ENCODE measurements around the gene MYBPH. TPM values are rescaled to one million over a fixed set of nuclear protein-coding genes. Genes with fewer than 3 reads are reported as not detected.

The MYBPH gene
- total RNA-seq, 1 experiment from 2014 or later: 13.7 TPM

DNA sequence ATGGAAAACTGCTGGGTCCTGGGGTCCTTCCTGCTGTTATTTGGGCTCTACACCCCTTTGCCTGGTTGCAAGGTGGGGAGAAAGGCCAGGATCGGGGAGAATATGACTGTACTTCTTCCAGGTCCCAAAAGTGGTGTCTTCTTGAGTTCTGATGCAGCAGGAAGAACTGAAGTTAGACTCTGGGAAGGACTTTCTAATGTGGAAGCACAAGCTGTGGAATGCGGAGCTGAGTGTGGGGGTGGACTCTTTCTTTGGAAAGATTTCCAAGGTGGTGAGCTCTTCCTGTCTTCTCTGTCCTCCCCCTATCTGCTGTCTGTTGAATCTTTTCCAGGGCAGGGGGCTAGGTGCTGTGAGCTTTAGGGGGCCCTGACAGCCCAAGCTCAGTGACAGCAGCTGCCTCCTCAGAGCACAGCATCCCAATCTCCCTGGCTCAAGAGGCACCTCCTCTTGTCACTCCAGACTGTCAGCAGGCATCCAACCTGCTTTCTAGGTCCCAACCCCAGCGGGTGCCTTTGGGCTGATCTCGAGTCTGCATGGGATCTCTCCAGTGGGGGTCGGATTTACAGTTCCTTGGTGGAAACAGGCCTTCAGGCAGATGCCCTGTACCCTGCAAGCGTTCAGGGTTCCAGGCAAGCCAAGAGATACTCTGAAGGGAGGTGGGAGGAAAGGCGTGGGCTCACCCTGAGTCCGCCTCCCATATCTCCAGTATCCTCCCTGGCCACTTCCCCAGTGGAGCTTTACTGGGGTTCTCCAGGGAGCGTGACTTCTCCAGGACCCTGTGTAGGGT, 24.9 kb downstream of the MYBPH start:
- DNase-seq (ENCODE audit: low read depth): no peak

DNA sequence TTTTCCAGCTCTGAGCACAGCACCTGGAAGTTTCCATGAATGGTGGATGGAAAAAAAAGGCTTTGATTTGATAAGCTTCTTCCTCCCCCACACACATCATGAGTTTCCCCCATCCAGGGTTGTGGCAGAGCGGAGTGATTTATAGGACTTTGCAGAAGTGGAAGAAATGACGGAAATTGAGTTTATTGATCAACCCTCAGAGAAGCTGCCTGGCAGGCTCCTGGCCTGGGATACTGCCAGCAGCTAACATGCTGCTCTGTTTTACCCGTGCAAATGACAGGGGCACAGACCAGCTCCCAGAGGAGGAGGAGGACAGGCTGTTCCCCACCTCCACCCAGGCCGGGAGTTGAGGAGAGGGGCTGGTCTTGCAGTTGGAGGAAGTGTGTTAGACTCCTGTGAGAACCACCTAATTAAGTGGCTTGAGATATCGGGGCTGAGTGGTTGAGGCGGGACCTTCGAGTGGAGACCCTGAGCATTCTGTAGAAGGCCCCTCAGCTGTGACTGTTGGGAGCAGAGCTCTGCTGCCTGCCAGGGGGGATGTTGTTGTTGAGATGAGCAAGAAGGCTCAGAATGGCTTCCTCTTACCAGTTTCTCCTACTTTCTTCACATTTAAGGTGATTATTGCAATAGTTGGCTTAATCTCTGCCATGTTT, 26.3 kb downstream of the MYBPH start:
- no peak for DNase-seq (ENCODE audit: low read depth)

DNA sequence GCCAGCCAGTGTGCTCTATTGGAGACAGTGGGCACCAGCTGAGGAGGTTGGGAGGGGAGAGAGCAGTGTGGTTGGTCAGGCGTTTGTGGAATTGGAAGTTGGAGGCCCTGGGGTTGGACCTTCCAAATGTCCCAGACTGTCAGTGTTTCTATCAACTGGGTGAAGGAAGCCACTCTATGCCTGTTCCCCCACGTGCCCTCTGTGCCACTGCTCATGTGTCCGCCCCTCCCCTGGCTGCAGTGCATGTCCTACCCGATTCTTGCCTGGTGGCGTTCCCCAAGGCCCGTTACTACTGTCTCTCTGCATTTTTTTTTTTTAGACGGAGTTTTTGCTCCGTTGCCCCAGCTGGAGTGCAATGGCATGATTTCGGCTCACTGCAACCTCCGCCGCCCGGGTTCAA, 27.0 kb downstream of the MYBPH start:
- no peak for DNase-seq (ENCODE audit: low read depth)

DNA sequence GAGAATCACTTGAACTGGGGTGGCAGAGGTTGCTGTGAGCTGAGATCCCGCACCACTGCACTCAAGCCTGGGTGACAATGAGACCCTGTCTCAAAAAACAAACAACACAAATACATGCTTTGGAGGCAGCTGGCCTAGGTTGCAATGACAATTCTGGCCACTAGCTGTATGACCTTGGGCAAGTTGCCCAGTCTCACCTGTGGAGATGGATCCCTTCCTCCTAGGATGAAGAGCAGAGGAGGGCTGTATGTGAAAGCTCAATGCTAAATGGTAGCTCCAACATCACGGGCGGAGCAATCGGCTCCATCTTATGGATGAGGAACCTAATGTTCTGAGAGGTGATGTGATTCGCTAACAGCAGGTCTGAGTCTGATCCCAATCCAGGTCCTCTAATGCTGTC, 27.5 kb downstream of the MYBPH start:
- DNase-seq (ENCODE audit: low read depth): no peak

DNA sequence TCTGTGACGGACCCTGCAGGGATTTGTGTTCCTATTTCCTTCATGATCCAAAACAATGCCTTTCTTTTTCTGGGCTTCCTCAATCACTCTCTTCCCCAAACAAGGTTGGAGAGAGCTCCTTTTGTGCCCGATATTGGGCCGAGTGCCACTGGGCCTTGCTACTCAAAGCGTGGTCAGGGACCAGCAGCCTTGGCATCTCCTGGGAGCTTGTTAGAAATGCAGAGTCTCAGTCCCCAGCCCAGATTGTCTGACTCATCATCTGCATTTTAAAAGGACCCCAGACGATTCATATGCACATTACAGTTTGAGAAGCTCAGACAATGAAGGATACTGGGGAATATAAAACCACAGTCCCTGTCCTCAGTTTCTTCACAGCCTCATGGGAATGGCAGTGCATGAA, 28.2 kb downstream of the MYBPH start:
- no peak for DNase-seq (ENCODE audit: low read depth)

DNA sequence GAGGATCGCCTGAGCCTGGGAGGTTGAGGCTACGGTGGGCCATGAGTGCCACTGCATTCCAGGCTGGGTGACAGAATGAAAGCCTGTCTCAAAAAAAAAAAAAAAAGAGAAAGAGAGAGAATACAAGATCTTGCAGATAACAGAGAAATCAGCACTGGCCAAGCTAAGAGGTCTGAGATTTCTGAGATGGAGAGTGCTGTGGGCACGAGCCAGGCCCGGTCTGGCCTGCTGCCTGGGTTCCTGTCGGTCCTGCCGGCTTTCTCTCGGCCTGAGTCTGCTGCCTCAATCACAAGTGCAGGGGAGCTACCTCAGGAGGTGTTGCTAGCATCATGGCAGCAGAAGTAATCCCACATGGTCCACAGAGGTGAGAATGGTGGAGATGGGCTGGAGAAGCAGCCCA, 29.1 kb downstream of the MYBPH start:
- no peak for DNase-seq (ENCODE audit: low read depth)

DNA sequence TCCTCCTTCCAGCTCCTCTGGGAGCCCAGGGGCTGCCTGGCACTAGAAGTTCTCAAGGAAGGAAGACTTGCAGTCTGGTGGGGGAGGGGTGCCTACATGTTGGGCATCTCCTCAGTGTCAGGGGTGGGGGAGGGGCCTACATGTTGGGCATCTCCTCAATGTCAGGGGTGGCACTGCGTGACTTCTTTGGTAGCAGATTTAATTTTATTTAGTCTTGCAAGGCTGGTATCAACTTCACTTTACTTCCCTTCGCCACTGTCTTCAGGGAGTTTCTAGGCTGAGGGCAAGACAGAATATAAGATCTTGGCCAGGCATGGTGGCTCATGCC, 29.6 kb downstream of the MYBPH start:
- no peak for DNase-seq (ENCODE audit: low read depth)

DNA sequence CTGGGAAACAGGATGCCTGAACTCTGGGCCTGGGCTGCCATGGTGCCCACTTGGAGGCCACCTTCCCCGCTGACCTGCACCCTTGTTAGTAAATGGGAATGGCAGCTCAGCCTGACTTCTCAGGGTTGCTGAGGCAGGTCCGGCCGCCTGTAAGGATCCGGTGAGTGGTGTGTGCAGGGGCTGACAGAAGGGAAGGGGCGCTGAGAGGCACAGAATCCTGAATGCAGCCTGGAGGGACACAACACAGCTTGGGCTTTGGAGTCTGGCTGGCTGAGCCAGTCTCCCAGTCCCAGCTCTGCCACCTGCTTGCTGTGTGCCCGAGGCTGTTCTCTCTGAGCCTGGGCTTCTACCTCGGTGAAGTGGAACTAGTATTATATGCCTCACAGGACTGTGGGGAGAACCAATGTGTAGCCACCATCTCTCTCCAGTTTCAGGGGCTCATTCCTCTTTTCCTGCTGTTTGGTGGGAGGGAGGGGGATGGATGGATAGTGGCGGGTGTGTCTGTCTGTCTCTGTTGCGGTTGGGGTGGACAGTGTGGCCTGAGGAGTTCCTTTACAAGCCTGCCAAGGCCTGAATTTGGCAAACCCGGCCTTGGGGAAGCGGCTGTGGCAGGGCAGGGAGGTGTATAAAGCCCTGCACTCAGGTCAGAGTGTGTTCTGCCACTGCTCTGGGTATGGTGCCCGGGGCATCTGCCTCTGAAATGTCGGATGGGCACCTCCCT, 30.1 kb downstream of the MYBPH start:
- DNase-seq (ENCODE audit: low read depth): no peak

DNA sequence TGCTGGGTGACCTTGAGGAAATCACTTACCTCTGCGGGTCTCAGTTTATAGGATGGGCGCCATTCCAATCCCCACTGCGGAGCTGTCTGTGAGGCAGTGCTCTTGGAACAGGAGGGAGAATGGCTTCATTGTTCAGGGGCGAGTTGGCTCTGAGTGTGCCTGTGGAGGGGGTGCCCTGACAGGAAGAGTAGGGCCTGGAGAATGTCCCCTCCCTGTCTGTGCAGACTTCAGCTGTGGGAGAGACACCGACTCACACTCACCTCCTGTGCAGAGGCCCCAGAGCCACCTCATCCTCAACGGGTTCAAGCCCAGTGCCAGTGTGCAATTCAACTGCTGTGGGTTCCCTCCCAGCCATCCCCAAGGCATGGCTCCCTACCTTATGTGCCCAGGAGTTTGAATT, 31.0 kb downstream of the MYBPH start:
- DNase-seq (ENCODE audit: low read depth): no peak

DNA sequence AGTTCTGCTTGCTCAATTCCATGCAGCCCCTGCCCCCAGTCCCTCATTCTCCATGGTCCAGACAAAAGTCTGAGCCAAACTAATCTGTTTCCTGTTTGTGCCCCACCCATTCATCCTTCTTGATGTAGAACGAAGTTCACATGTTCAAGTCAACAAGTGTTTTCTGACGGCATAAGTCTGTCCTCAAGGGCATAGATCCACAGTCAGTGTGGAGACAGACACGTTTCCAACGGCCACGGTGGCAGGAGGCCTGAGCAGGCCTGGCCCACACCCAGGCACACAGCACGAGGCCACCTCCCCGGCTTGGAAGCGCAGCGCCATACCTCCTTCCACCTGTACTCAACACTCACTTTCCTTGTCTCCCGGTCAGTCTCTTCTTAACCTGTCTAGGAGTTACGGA, 32.0 kb downstream of the MYBPH start:
- no peak for DNase-seq (ENCODE audit: low read depth)

DNA sequence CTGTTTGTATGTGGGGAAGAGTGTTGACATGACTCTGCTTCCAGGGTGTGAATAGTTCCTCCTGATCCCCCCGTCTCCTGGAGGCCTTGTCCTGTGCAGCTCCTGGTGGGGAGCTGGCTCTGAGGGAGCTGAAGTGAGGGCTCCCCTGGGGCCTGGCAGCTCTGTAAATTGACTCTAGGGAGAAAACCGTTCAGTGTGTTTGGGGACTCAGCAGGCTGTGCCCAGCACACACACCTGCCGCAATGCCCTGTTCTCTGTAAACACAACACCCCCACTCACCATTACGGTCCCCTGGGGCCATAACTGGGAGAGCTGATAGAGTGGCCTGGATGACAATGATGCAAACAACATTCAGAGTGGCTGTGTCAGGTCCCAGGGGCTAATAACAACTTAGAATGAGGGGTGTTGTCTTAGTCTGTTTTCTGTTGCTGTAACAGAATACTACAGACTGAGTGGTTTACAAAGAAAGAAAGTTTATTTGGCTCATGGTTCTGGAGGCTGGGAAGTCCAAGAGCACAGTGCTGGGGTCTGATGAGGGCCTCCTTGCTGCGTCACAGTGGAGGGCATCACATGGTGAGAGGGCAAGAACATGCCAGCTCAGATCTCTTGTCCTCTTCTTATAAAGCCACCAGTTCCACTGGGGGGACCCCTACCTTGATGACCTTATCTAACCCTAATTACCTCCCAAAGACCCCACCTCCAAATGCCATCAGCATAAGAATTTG, 32.8 kb downstream of the MYBPH start:
- DNase-seq (ENCODE audit: low read depth): no peak

DNA sequence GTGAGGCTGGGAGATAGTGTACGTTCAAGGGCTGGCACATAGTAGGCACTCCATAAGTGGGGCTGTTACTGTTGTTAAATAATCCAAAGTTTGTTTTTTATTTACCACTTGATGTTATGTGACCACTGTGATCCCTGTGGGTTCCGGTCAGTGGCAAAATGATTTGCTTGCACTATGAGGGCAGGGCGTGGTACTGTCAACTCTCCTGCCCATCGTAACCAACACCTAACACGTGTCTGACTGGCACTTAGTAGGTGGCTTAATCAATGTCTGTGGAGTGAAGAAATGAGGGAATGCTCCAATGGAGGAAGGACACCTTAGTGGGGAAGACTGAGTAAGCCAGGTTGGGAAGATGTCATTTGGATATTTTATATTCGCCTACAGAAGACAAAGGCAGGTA, 33.5 kb downstream of the MYBPH start:
- no peak for DNase-seq (ENCODE audit: low read depth)

DNA sequence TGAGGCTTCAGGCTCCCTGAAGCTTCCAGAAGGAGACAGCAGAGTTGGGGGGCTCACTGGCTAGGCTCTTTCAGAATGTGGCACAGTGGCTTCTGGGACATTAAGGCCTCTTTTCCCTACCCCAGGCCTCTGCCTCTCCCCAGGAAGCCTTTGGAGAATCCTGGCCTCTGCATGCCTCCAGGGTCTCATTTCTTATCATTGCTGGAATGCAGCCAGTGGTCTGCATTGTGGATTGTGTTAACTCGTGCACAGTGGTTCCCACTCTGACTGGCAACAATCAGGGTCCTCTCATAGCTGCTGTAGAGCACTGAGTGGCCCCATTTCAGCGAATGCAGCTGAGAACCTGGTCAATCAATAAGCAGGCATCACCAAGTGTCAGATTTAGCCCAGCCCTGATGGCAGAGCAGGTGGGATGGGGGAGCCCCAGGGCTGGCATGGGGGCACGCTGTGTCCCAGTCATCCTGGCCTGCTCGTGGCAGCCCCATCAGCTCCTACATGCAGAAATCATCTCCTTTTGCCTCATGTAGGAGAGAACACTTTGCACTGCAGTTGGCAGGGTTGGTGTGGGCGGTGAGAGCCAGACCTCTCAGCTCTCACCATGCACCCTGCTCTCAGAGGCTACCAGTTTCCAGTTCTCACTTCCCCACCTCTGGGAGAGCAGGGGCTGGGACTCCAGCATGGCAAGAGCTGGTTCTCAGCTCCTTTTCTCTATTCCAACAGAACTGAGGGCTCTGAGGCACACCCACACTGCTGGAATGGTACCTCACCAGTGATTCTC, 34.7 kb downstream of the MYBPH start:
- no peak for DNase-seq (ENCODE audit: low read depth)

DNA sequence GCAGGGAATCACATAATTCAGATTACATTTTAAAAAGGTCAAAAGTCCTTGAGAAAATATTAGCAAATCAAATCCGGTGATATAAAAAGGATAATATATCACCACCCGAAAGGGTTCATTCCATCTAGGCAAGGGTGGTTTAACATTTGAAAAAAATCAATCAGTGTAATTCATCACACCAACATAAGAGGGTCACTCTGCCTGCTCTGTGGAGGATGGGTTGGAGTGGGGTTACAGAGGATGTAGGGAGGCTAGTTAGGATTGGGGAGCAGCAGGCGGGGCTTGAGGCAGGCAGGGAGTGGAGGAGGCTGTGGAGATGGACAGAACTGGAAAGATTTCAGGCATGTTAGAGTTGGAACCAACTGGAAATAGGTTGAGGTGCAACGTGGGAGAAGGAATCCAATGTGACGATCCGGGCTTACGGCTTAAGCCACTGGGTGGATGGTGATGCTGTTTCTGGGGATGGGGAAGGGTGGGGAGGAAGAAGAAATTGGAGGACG, 35.6 kb downstream of the MYBPH start:
- no peak for DNase-seq (ENCODE audit: low read depth)

DNA sequence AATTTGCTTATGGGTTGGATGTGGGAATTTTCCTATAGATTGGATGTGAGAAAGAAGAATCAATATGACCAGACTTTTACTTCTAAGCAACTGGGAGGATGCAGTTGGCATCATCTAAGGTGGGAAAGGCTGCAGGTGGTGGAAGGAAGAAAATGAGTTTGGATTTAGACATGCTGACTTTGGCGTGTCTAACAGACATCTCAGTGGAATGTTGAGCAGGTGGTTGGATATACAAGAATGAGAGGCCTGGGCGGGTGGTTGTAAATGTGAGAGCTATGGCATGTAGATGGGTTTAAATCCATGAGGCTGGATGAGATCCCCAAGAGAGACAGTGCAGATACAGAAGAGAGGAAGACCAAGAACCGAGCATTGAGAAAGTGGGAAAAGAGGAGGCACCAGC, 37.6 kb downstream of the MYBPH start:
- DNase-seq (ENCODE audit: low read depth): no peak

DNA sequence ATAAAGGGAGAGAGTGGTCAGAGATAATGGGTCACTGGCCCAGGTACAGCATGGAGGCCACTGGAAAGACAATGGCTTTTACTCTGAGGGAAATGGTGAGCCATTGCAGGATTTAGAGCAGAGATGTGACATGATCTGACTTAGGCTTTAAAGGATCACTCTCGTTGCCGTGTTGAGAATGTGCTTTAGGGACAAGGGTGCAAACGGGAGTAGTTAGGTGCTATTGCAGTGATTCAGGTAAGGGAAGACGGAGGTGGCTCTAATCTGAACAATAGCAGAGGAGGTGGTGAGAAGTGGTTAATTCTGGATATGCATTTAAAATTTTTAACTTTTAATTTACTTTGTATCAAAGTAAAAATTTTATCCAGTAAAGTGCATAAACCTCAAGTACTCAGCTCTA, 38.3 kb downstream of the MYBPH start:
- DNase-seq (ENCODE audit: low read depth): no peak

DNA sequence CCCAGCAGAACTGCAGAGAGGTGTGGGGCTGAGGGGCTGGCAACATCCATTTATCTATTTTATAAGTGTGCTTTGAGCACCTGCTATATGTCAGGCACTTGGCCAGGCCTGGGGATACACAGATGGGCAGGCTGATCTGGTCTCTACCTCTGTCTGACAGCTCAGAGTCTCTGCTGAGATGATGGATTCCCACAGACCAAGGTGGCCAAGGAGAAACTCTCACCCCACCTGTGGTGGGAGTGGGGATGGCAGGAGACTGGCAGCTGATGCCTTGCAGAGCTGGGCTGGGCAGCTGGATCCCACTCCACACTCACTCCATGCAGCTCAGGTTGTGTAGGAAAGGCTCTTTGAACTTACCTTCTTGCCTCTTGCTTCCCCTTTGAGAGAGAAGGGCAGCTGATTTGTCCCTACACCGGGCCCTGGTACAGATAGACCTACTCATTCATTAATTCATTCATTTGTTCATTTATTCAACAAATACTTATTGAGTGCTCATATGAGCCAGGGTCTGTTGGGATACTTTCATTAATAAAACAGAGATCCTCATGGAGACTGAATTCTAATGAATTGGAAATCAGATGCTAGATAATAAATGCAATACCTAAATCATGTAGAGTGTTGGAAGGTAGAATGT, 39.1 kb downstream of the MYBPH start:
- DNase-seq (ENCODE audit: low read depth): no peak

DNA sequence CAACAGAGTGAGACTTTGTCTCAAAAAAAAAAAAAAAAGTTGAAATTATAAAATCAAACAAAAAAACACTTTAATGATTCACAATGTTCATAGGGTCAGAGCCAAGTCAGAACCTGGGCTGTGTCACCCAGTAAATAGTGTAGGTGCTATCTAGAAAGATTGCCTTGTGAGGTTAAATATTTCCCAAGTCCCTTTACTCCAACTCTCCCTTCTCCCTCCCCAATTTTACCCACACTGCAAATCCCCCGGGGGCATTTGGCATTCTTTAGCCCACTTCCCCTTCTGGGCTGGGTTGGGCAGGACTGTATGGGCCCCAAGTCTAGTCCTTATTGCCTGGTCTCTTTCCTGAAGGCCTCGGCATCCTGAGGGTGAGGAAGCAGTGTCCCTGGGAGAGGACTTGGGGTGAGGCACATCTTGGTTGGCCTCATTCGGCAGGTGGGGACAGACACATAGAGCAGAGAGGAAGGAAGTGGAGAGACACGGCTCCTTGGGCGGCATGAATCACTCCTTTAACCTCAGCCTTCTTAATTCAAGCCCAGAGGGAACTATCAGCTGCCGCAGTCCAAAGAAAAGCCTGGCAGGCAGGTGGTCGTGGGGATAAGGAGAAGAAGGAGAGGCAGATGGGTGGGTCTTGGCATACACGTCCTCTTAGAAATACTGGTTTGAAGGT, 39.9 kb downstream of the MYBPH start:
- peak; percentile 60 for DNase-seq (ENCODE audit: low read depth)

DNA sequence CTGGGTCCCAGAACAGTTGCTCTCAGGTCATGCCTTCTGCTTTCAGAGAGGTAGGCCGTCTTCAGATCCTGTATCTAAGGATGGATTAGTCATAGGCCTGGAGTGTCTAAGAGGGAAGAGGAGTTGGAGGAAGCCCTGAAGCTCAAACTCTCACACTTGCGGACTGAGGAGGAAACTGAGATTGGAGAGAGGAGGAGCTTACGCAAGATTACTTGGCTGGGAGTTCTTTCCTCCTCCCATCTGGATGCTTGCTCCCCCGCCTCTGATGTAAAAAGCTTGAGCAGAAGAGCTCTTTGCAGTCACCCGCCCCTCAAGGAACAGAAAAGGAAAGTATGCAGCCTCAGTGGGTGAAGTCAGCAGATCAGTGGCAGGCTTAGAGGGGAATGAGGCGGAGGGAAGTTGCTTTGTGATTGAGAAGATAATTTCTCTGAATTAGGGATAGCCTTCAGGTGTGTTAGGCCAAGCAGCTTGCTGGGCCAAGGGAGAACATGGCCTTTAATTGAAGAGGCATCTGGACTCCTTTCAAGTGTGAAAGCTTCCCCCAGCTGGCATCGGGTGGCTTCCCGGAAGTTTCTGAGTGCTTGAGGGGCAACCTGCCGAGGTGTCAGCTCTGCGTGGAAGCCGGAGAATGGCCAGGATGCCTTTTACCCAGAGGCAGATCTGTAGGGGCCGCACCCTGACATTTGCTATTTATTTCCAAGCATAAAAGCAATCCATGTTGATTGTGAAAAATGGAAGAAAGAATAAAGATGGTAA, 41.5 kb downstream of the MYBPH start:
- no peak for DNase-seq (ENCODE audit: low read depth)
